IMR-90 (cell line): Measurements from ENCODE around the gene OR10D3. TPM values are rescaled to one million over a fixed set of nuclear protein-coding genes. Genes with fewer than 3 reads are reported as not detected.

Source experiments
- ATAC-seq: fragments of 200-7000 bp; cut with Tn5 transposase; 2 replicates; pipeline ENCODE4 v1.9.1; 2020; ENCODE audit warnings: low read depth, mild to moderate bottlenecking, moderate library complexity
- BruUV-seq: library from RNA; stranded (reverse); fragments of 400-500 nt; replicated peaks from 2 replicates; lab custom pipeline; 2021; lab: Mats Ljungman, UMichigan
- CTCF ChIA-PET: fragments of 300-600 bp; formaldehyde crosslinking; extraction: SDS; loops from one replicate; lab custom pipeline; 2021; ENCODE audit warnings: antibody characterized with exemption; lab: Yijun Ruan, JAX
- POLR2A ChIA-PET: fragments of 300-600 bp; sonication (Branson Sonifier 250); formaldehyde crosslinking; loops from one replicate; lab custom pipeline; 2022; ENCODE audit warnings: antibody characterized with exemption; ENCODE audit not compliant: unreplicated experiment; lab: Charles Lee
- DNase-seq: peaks from one replicate; pipeline ENCODE4 v3.0.0; 2013
- H2AFZ ChIP-seq: replicated peaks from 2 replicates; pipeline ENCODE3; 2013; ENCODE audit warnings: low read length, mild to moderate bottlenecking; ENCODE audit not compliant: poor library complexity
- H2AK5ac ChIP-seq: 2 replicates; pipeline ENCODE4 v1.6.1; 2013; ENCODE audit warnings: low read depth, low read length, inconsistent platforms
- H2AK9ac ChIP-seq: replicated peaks from 2 replicates; pipeline ENCODE3; 2013; ENCODE audit warnings: mild to moderate bottlenecking, low read depth, low read length, moderate library complexity; ENCODE audit not compliant: poor library complexity
- H2BK120ac ChIP-seq: 2 replicates; pipeline ENCODE4 v1.6.1; 2013; ENCODE audit warnings: low read depth, low read length, inconsistent platforms
- H2BK15ac ChIP-seq: 3 replicates; pipeline ENCODE4 v1.6.1; 2013; ENCODE audit warnings: low read depth, low read length, inconsistent platforms
- H2BK20ac ChIP-seq: 2 replicates; pipeline ENCODE4 v1.6.1; 2013; ENCODE audit warnings: low read depth, mild to moderate bottlenecking, inconsistent platforms, low read length, moderate library complexity
- H2BK5ac ChIP-seq: 2 replicates; pipeline ENCODE4 v1.6.1; 2013; ENCODE audit warnings: mild to moderate bottlenecking, low read depth, low read length, inconsistent platforms; ENCODE audit not compliant: poor library complexity, severe bottlenecking
- H3K14ac ChIP-seq: replicated peaks from 2 replicates; pipeline ENCODE4 v1.6.1; 2013; ENCODE audit warnings: low read depth, low read length, inconsistent platforms
- H3K18ac ChIP-seq: 2 replicates; pipeline ENCODE4 v1.6.1; 2013; ENCODE audit warnings: low read depth, low read length, control low read depth
- H3K23ac ChIP-seq: 2 replicates; pipeline ENCODE4 v1.6.1; 2013; ENCODE audit warnings: low read depth, low read length, inconsistent platforms
- H3K27ac ChIP-seq: 2 replicates; pipeline ENCODE4 v1.5.1; 2013; ENCODE audit warnings: mild to moderate bottlenecking, control low read depth, low read length; ENCODE audit not compliant: insufficient read depth
- H3K27me3 ChIP-seq: 2 replicates; pipeline ENCODE4 v1.6.1; 2013; ENCODE audit warnings: low read length; ENCODE audit not compliant: control insufficient read depth, insufficient read depth
- H3K36me3 ChIP-seq: 2 replicates; pipeline ENCODE4 v1.6.1; 2013; ENCODE audit warnings: low read length, mixed read lengths; ENCODE audit not compliant: control insufficient read depth, insufficient read depth
- H3K4ac ChIP-seq: 2 replicates; pipeline ENCODE4 v1.6.1; 2013; ENCODE audit warnings: low read depth, low read length, inconsistent platforms
- H3K4me1 ChIP-seq: 2 replicates; pipeline ENCODE4 v1.6.1; 2013; ENCODE audit warnings: low read length, mixed read lengths; ENCODE audit not compliant: control insufficient read depth, insufficient read depth
- H3K4me2 ChIP-seq: 2 replicates; pipeline ENCODE4 v1.6.1; 2013; ENCODE audit warnings: low read depth, mild to moderate bottlenecking, control low read depth, low read length, moderate library complexity
- H3K4me3 ChIP-seq: 2 replicates; pipeline ENCODE4 v1.5.1; 2013; ENCODE audit warnings: low read depth, mild to moderate bottlenecking, control low read depth, low read length, moderate library complexity; ENCODE audit not compliant: insufficient read depth
- H3K56ac ChIP-seq: 2 replicates; pipeline ENCODE4 v1.6.1; 2013; ENCODE audit warnings: low read length, inconsistent platforms; ENCODE audit not compliant: insufficient read depth; ENCODE audit errors: extremely low read depth
- H3K79me1 ChIP-seq, 2 experiments: 2 replicates each; pipeline ENCODE4 v1.6.1; 2013; ENCODE audit warnings: low read length in 2 of 2, inconsistent platforms in 1 of 2, low read depth in 1 of 2
- H3K9ac ChIP-seq: 2 replicates; pipeline ENCODE4 v1.6.1; 2013; ENCODE audit warnings: low read depth, low read length, control low read depth
- H3K9me1 ChIP-seq: 2 replicates; pipeline ENCODE4 v1.6.1; 2013; ENCODE audit warnings: low read length, inconsistent platforms; ENCODE audit not compliant: insufficient read depth
- H3K9me3 ChIP-seq: 2 replicates; pipeline ENCODE4 v1.6.1; 2013; ENCODE audit warnings: low read length; ENCODE audit not compliant: control insufficient read depth, insufficient read depth
- H4K20me1 ChIP-seq: 2 replicates; pipeline ENCODE4 v1.6.1; 2013; ENCODE audit warnings: low read length, inconsistent platforms; ENCODE audit not compliant: insufficient read depth
- H4K5ac ChIP-seq: 2 replicates; pipeline ENCODE4 v1.6.1; 2013; ENCODE audit warnings: mild to moderate bottlenecking, low read depth, low read length, control low read depth
- H4K8ac ChIP-seq, 2 experiments: 2 replicates each; pipeline ENCODE4 v1.6.1; 2013; ENCODE audit warnings: low read depth in 2 of 2, low read length in 2 of 2, control low read depth in 1 of 2, inconsistent platforms in 1 of 2
- H4K91ac ChIP-seq: 2 replicates; pipeline ENCODE4 v1.6.1; 2013; ENCODE audit warnings: low read depth, low read length, inconsistent platforms; ENCODE audit not compliant: insufficient read depth
- BHLHE40 ChIP-seq: fragments of 150-350 bp; IDR thresholded peaks from 2 replicates; pipeline ENCODE4 v1.6.1; 2016; ENCODE audit warnings: mild to moderate bottlenecking, low read depth, low read length
- MAZ ChIP-seq: IDR thresholded peaks from 2 replicates; pipeline ENCODE4 v1.6.1; 2012; ENCODE audit warnings: low read depth, mild to moderate bottlenecking, low read length, improper control_type of control experiment, moderate library complexity, borderline replicate concordance
- MXI1 ChIP-seq: IDR thresholded peaks from 2 replicates; pipeline ENCODE4 v1.6.1; 2012; ENCODE audit warnings: low read depth, mild to moderate bottlenecking, low read length, moderate library complexity, borderline replicate concordance
- POLR2A ChIP-seq: IDR thresholded peaks from 2 replicates; pipeline ENCODE4 v1.6.1; 2012; ENCODE audit warnings: mild to moderate bottlenecking, low read depth, low read length
- RAD21 ChIP-seq: IDR thresholded peaks from 2 replicates; pipeline ENCODE4 v1.6.1; 2012; ENCODE audit warnings: low read length, improper control_type of control experiment
- RCOR1 ChIP-seq: IDR thresholded peaks from 2 replicates; pipeline ENCODE4 v1.6.1; 2012; ENCODE audit warnings: mild to moderate bottlenecking, low read length, improper control_type of control experiment; ENCODE audit not compliant: insufficient replicate concordance
- RFX5 ChIP-seq: IDR thresholded peaks from 2 replicates; pipeline ENCODE4 v1.8.0; 2012; ENCODE audit warnings: low read depth, mild to moderate bottlenecking, low read length, moderate library complexity
- SMC3 ChIP-seq: fragments of 150-350 bp; IDR thresholded peaks from 2 replicates; pipeline ENCODE4 v1.6.1; 2016; ENCODE audit warnings: low read depth, mild to moderate bottlenecking, antibody characterized with exemption, low read length, moderate library complexity
- WGBS, 2 experiments: methylation state at CpG; one replicate each; pipeline versions ENCODE4 v1.1.5 to v1.1.7; 2013; ENCODE audit warnings: missing lambda C conversion rate in 2 of 2; ENCODE audit not compliant: insufficient read length in 1 of 2; ENCODE audit errors: extremely low coverage in 2 of 2; 5-methylcytosine and 5-hydroxymethylcytosine counted together
- dilution Hi-C: fragments of 300-500 bp; cut with HindIII; formaldehyde crosslinking; loops from one replicate; pipeline ENCODE4 v1.14.3; 2018; ENCODE audit warnings: low sequenced_read_pairs; ENCODE audit not compliant: unreplicated experiment
- in situ Hi-C: fragments of 300-500 bp; cut with MboI; formaldehyde crosslinking; loops from 3 replicates; pipeline ENCODE4 v1.14.3; 2019; ENCODE audit warnings: low sequenced_read_pairs, inconsistent platforms, mixed read lengths
- intact Hi-C: fragments of 100-400 bp; cut with micrococcal nuclease; formaldehyde crosslinking; loops from 2 replicates; pipeline ENCODE4 v1.10.0; 2022
- polyA plus RNA-seq, 3 experiments: library from polyadenylated mRNA; depleted of rRNA; stranded (reverse); fragments of >200 nt; gene quantifications; 2 replicates each; pipeline ENCODE4 v1.2.3, GENCODE V29; 2012; ENCODE audit warnings: low replicate concordance in 1 of 3
- total RNA-seq: library from RNA; depleted of rRNA; stranded (reverse); fragments of >200 nt; gene quantifications from 2 replicates; pipeline ENCODE4 v1.2.3, GENCODE V29; 2012
- TF ChIP-seq, protein P1 (sequence below): conservative IDR thresholded peaks from 2 replicates; pipeline ENCODE4 v1.5.1; 2012; ENCODE audit warnings: mild to moderate bottlenecking, low read depth, low read length, improper control_type of control experiment

Gene OR10D3
- total and polyA plus RNA-seq, 2 of the 4 experiments (the other 2 are of a cell fraction) = not detected

DNA sequence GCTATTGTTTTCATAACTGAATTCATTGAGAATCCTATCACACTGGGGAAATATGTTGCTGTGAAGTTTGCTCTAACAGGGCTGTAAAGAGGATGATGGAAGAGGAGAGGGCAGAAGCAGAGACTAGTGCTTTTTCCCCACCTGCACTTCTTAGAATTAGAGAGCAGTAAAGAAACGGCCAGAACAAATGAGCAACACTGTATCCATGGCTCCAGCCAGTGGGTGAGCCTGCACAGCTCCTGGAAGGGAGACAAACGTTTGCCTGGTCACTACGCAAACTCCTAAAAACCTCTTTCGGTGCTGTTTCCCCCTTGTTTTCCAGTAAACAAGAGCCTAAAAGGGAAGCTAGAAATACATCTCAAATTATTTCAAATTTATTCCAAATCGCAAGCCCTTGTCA, 22.2 kb upstream of the OR10D3 start:
- H3K23ac ChIP-seq = no peak overlapping the region
- ATAC-seq = no peak
- ChIA-PET CTCF (no interaction called here), POLR2A (no interaction called here)
- H3K4me1 ChIP-seq = no peaks in the 10 kb centered on the region
- no peak overlapping the region for H3K4me2 ChIP-seq
- no peak overlapping the region for H4K5ac ChIP-seq
- H2BK5ac ChIP-seq = no peak overlapping the region
- H4K20me1 ChIP-seq = no peaks in the 10 kb centered on the region
- no peak overlapping the region for H3K4me3 ChIP-seq
- DNase-seq = no peak
- no peak overlapping the region for H3K4ac ChIP-seq
- H2AK5ac ChIP-seq = no peak overlapping the region
- H3K27me3 ChIP-seq = peaks cover 3% of the 10 kb centered on the region; the same call in 1 of the 2 replicates
- H3K9me3 ChIP-seq = no peaks in the 10 kb centered on the region
- H2BK120ac ChIP-seq = no peak overlapping the region
- BruUV-seq = no TSS peak
- H3K56ac ChIP-seq = no peak overlapping the region
- TF ChIP-seq, protein P1, sequence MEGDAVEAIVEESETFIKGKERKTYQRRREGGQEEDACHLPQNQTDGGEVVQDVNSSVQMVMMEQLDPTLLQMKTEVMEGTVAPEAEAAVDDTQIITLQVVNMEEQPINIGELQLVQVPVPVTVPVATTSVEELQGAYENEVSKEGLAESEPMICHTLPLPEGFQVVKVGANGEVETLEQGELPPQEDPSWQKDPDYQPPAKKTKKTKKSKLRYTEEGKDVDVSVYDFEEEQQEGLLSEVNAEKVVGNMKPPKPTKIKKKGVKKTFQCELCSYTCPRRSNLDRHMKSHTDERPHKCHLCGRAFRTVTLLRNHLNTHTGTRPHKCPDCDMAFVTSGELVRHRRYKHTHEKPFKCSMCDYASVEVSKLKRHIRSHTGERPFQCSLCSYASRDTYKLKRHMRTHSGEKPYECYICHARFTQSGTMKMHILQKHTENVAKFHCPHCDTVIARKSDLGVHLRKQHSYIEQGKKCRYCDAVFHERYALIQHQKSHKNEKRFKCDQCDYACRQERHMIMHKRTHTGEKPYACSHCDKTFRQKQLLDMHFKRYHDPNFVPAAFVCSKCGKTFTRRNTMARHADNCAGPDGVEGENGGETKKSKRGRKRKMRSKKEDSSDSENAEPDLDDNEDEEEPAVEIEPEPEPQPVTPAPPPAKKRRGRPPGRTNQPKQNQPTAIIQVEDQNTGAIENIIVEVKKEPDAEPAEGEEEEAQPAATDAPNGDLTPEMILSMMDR = no peak
- TF ChIP-seq RFX5 = no peak
- TF ChIP-seq RAD21 = no peak
- no peak for TF ChIP-seq SMC3
- TF ChIP-seq POLR2A = no peak
- no peak for TF ChIP-seq RCOR1
- no peak for TF ChIP-seq MAZ
- no peak for TF ChIP-seq BHLHE40
- no peak for TF ChIP-seq MXI1
- dilution Hi-C loops = no loop called here
- H2BK20ac ChIP-seq = no peak overlapping the region
- H3K9ac ChIP-seq = no peak overlapping the region
- no peaks in the 10 kb centered on the region for H3K9me1 ChIP-seq
- no peak overlapping the region for H4K91ac ChIP-seq
- no peak overlapping the region for H3K18ac ChIP-seq
- H3K79me1 ChIP-seq = no peaks in the 10 kb centered on the region
- no peaks in the 10 kb centered on the region for H3K36me3 ChIP-seq
- in situ Hi-C loops = no loop called here
- no CpG with 5 or more reads among the region's 5 CpGs for WGBS, 2 experiments
- H2AFZ ChIP-seq = no peak overlapping the region
- H4K8ac ChIP-seq = no peak overlapping the region
- H2BK15ac ChIP-seq = no peak overlapping the region
- intact Hi-C loops = no loop called here
- no peak overlapping the region for H3K14ac ChIP-seq
- no peak overlapping the region for H3K27ac ChIP-seq
- H2AK9ac ChIP-seq = no peak overlapping the region
